Epithelial cell of proximal tubule (primary cell): ENCODE data around the gene C17orf58. TPM values are rescaled to one million over a fixed set of nuclear protein-coding genes. Genes with fewer than 3 reads are reported as not detected.
"Not testable (repeated sequence)": the region's sequence is repeated elsewhere in the genome, so short reads cannot be mapped to it uniquely, and the experiment has no call there.

Source experiments
- DNase-seq: peaks from one replicate; pipeline ENCODE4 v3.0.0-alpha.2; 2011; ENCODE audit warnings: low read depth
- H3K4me3 ChIP-seq: 2 replicates; pipeline ENCODE4 v1.5.1; 2011; ENCODE audit warnings: low read depth, mild to moderate bottlenecking, low read length
- CTCF ChIP-seq: conservative IDR thresholded peaks from 2 replicates; pipeline ENCODE4 v1.5.1; 2012; ENCODE audit warnings: low read depth, mild to moderate bottlenecking, low read length
- total RNA-seq: library from RNA; depleted of rRNA; stranded (reverse); fragments of >200 nt; gene quantifications from 2 replicates; pipeline ENCODE4 v1.2.3, GENCODE V29; 2015

The C17orf58 gene
- total RNA-seq, 1 donor from 2014 or later = 14.5 TPM

- no peak for DNase-seq
- no peak overlapping the region for H3K4me3 ChIP-seq
- TF ChIP-seq CTCF = no peak
Measured at GRCh38 chr17:68029512-68030215, 33.4 kb upstream of the C17orf58 start.

GRCh38 chr17:68022547-68022946, 26.3 kb upstream of the C17orf58 start:
- not testable (repeated sequence) for DNase-seq, H3K4me3 ChIP-seq

GRCh38 chr17:68021963-68022362, 25.7 kb upstream of the C17orf58 start:
- no peak for TF ChIP-seq CTCF
- no peak overlapping the region for H3K4me3 ChIP-seq
- no peak for DNase-seq

GRCh38 chr17:68020791-68021190, 24.5 kb upstream of the C17orf58 start:
- not testable (repeated sequence) for DNase-seq
- peak overlapping the region; percentile 66 for H3K4me3 ChIP-seq

- H3K4me3 ChIP-seq = peak overlapping the region; percentile 66
- TF ChIP-seq CTCF = no peak
- no peak for DNase-seq
Measured at GRCh38 chr17:68020409-68020756, 24.1 kb upstream of the C17orf58 start.

- H3K4me3 ChIP-seq = peak overlapping the region; percentile 66
- TF ChIP-seq CTCF = peak; percentile 38
- peak; percentile 61 for DNase-seq
Measured at GRCh38 chr17:68019675-68020408, 23.6 kb upstream of the C17orf58 start.

- H3K4me3 ChIP-seq = no peak overlapping the region
- TF ChIP-seq CTCF = no peak
Measured at GRCh38 chr17:68019336-68019674, 23.0 kb upstream of the C17orf58 start.

GRCh38 chr17:68018493-68018892, 22.2 kb upstream of the C17orf58 start:
- DNase-seq, H3K4me3 ChIP-seq: not testable (repeated sequence)

More at GRCh38 chr17:68019336-68019674, 23.0 kb upstream of the C17orf58 start:
- DNase-seq = no peak
